Esophagus muscularis mucosa (tissue), 4 donors: ENCODE results near the gene DCHS2. TPM values are rescaled to one million over a fixed set of nuclear protein-coding genes. Genes with fewer than 3 reads are reported as not detected.

Experiments used
- DNase-seq: peaks from one replicate; pipeline ENCODE4 v3.0.0-alpha.2; 2017; ENCODE audit errors: extremely low spot score
- H3K27ac ChIP-seq, 4 donors: fragments of 200-600 bp; sonication (generic); replicated peaks in 1 of 4; 1 replicate in 3 of 4; 2 replicates in 1 of 4; pipeline ENCODE4 v1.5.1; 2016 to 2019; ENCODE audit warnings: mild to moderate bottlenecking in 1 of 4
- H3K27me3 ChIP-seq, 4 donors: fragments of 200-600 bp; sonication (generic); one replicate each; pipeline versions ENCODE4 v1.5.1 to v1.6.0; 2016 to 2019
- H3K36me3 ChIP-seq, 4 donors: fragments of 200-600 bp; sonication (generic); one replicate each; pipeline ENCODE4 v1.5.1; 2016 to 2019
- H3K4me1 ChIP-seq, 4 donors: fragments of 200-600 bp; sonication (generic); one replicate each; pipeline ENCODE4 v1.5.1; 2016 to 2019
- H3K4me3 ChIP-seq, 4 donors: fragments of 200-600 bp; sonication (generic); 1 replicate in 2 of 4; 2 replicates in 2 of 4; pipeline ENCODE4 v1.5.1; 2016 to 2019; ENCODE audit warnings: mild to moderate bottlenecking in 4 of 4, moderate library complexity in 1 of 4
- H3K9me3 ChIP-seq, 4 donors: fragments of 200-600 bp; sonication (generic); 1 replicate in 3 of 4; 2 replicates in 1 of 4; pipeline ENCODE4 v1.5.1; 2016 to 2019
- CTCF ChIP-seq, 3 experiments: fragments of 200-600 bp in 2 of 3; fragments of 450-650 bp in 1 of 3; sonication (generic) in 2 of 3; IDR thresholded peaks; one replicate each; pipeline ENCODE4 v1.5.1; 2017 to 2019; ENCODE audit warnings: antibody characterized with exemption in 3 of 3, mild to moderate bottlenecking in 2 of 3, moderate library complexity in 1 of 3
- EP300 ChIP-seq: sonication (generic); formaldehyde crosslinking; IDR thresholded peaks from one replicate; pipeline ENCODE4 v1.6.1; 2017; ENCODE audit warnings: antibody characterized with exemption
- POLR2A ChIP-seq: fragments of 450-650 bp; IDR thresholded peaks from one replicate; pipeline ENCODE4 v1.6.1; 2017; ENCODE audit warnings: antibody characterized with exemption, moderate library complexity, mild to moderate bottlenecking, low read depth
- POLR2AphosphoS5 ChIP-seq, 2 donors: sonication (generic); formaldehyde crosslinking; IDR thresholded peaks; one replicate each; pipeline ENCODE4 v1.6.1; 2017; ENCODE audit warnings: antibody characterized with exemption in 2 of 2
- WGBS: methylation state at CpG from one replicate; pipeline ENCODE4 v1.1.5; 2018; 5-methylcytosine and 5-hydroxymethylcytosine counted together
- intact Hi-C: fragments of 100-400 bp; cut with DNase I; formaldehyde crosslinking; loops from one replicate; pipeline ENCODE4 v1.15.1; 2023
- total RNA-seq, 4 donors: library from RNA; depleted of rRNA; stranded (reverse); fragments of >200 nt; gene quantifications; one replicate each; pipeline versions ENCODE4 v1.1.0 to v1.2.1, GENCODE V29; 2016

The DCHS2 gene
- total RNA-seq, 4 donors from 2014 or later, result 2.7 to 5.8 (median 3.2) TPM

GRCh38 chr4:154456889-154457288 lies 34.7 kb downstream of the DCHS2 start:
- H3K36me3 ChIP-seq, result no peaks in the 10 kb centered on the region
- H3K4me3 ChIP-seq, result no peak overlapping the region
- intact Hi-C loops, result no loop called here
- no peak for TF ChIP-seq EP300
- TF ChIP-seq POLR2A, result no peak
- no peak for TF ChIP-seq CTCF (IDR thresholded peaks at IDR 0.05)
- TF ChIP-seq POLR2AphosphoS5 (IDR thresholded peaks at IDR 0.05), result no peak
- no peaks in the 10 kb centered on the region for H3K9me3 ChIP-seq
- no peaks in the 10 kb centered on the region for H3K4me1 ChIP-seq
- H3K27me3 ChIP-seq, result no peaks in the 10 kb centered on the region
- H3K27ac ChIP-seq, result no peak overlapping the region
- DNase-seq, result no peak
- 86% methylated on average over 2 of the region's 2 CpGs for WGBS

GRCh38 chr4:154456240-154456639 lies 35.4 kb downstream of the DCHS2 start:
- Histone ChIP-seq H3K4me3 (no peak overlapping the region), H3K4me1 (no peaks in the 10 kb centered on the region), H3K9me3 (no peaks in the 10 kb centered on the region), H3K27me3 (no peaks in the 10 kb centered on the region), H3K27ac (no peak overlapping the region), H3K36me3 (no peaks in the 10 kb centered on the region)
- intact Hi-C loops, result no loop called here
- TF ChIP-seq EP300, result no peak
- no peak for TF ChIP-seq CTCF (IDR thresholded peaks at IDR 0.05)
- no peak for TF ChIP-seq POLR2A
- 62% methylated on average over 6 of the region's 6 CpGs for WGBS
- DNase-seq, result no peak

GRCh38 chr4:154455111-154455510 lies 36.5 kb downstream of the DCHS2 start:
- TF ChIP-seq POLR2AphosphoS5 (IDR thresholded peaks at IDR 0.05), result no peak
- no peak for TF ChIP-seq EP300
- Histone ChIP-seq H3K4me1 (no peaks in the 10 kb centered on the region), H3K9me3 (no peaks in the 10 kb centered on the region), H3K36me3 (no peaks in the 10 kb centered on the region), H3K4me3 (no peak overlapping the region), H3K27ac (no peak overlapping the region), H3K27me3 (no peaks in the 10 kb centered on the region)
- intact Hi-C loops, result no loop called here
- no peak for DNase-seq
- 16% methylated on average over 1 of the region's 1 CpG for WGBS

GRCh38 chr4:154454710-154455109 lies 36.9 kb downstream of the DCHS2 start:
- no peaks in the 10 kb centered on the region for H3K27me3 ChIP-seq
- no peak overlapping the region for H3K27ac ChIP-seq
- no peak overlapping the region for H3K4me3 ChIP-seq
- H3K9me3 ChIP-seq, result no peaks in the 10 kb centered on the region
- no peak for DNase-seq
- H3K4me1 ChIP-seq, result no peaks in the 10 kb centered on the region
- intact Hi-C loops, result no loop called here
- TF ChIP-seq CTCF (IDR thresholded peaks at IDR 0.05) (no peak), EP300 (no peak), POLR2AphosphoS5 (IDR thresholded peaks at IDR 0.05) (no peak), POLR2A (no peak)
- H3K36me3 ChIP-seq, result no peaks in the 10 kb centered on the region

- intact Hi-C loops, result no loop called here
- TF ChIP-seq CTCF (IDR thresholded peaks at IDR 0.05) (no peak), POLR2AphosphoS5 (IDR thresholded peaks at IDR 0.05) (no peak)
- DNase-seq, result no peak
- Histone ChIP-seq H3K4me1 (no peaks in the 10 kb centered on the region), H3K27ac (no peak overlapping the region), H3K27me3 (no peaks in the 10 kb centered on the region), H3K4me3 (no peak overlapping the region), H3K36me3 (no peaks in the 10 kb centered on the region), H3K9me3 (no peaks in the 10 kb centered on the region)
- 72% methylated on average over 5 of the region's 5 CpGs for WGBS
These were observed 38.7 kb downstream of the DCHS2 start for GRCh38 chr4:154452798-154453346.
